GM21515 (cell line): Measurements from ENCODE around the gene BLCAP.
"Not testable (repeated sequence)": the region's sequence is repeated elsewhere in the genome, so short reads cannot be mapped to it uniquely, and the experiment has no call there.

ENCODE experiments used
- ATAC-seq: cut with Tn5 transposase; IDR thresholded peaks from one replicate; pipeline ENCODE4 v1.9.1; 2021; ENCODE audit not compliant: unreplicated experiment

BLCAP gene

GRCh38 chr20:37527638-37528445 is at the start of gene BLCAP:
Gene BLCAP (minus strand): TSS chr20:37527876. CDS start chr20:37519174, 8,702 bp downstream.
- peak; percentile 67 for ATAC-seq

- ATAC-seq = not testable (repeated sequence)
Measured at GRCh38 chr20:37577436-37577835, 49.8 kb upstream of the BLCAP start.

GRCh38 chr20:37576911-37577310 is 49.2 kb upstream of the BLCAP start:
- no peak for ATAC-seq

- no peak for ATAC-seq
Measured at GRCh38 chr20:37575884-37576283, 48.2 kb upstream of the BLCAP start.

- no peak for ATAC-seq
Measured at GRCh38 chr20:37574199-37574890, 46.7 kb upstream of the BLCAP start.

- no peak for ATAC-seq
Measured at GRCh38 chr20:37573626-37574198, 46.0 kb upstream of the BLCAP start.

- no peak for ATAC-seq
Measured at GRCh38 chr20:37571033-37571432, 43.4 kb upstream of the BLCAP start.

- no peak for ATAC-seq
Measured at GRCh38 chr20:37570419-37570818, 42.7 kb upstream of the BLCAP start.

- no peak for ATAC-seq
Measured at GRCh38 chr20:37567671-37568588, 40.3 kb upstream of the BLCAP start.

- ATAC-seq = no peak
Measured at GRCh38 chr20:37567331-37567665, 39.6 kb upstream of the BLCAP start.

GRCh38 chr20:37566590-37567330 is 39.1 kb upstream of the BLCAP start:
- ATAC-seq = no peak

GRCh38 chr20:37565134-37565811 is 37.6 kb upstream of the BLCAP start:
- ATAC-seq = no peak

GRCh38 chr20:37564388-37565133 is 36.9 kb upstream of the BLCAP start:
- no peak for ATAC-seq

- no peak for ATAC-seq
Measured at GRCh38 chr20:37564016-37564387, 36.3 kb upstream of the BLCAP start.

- ATAC-seq = no peak
Measured at GRCh38 chr20:37562695-37563480, 35.2 kb upstream of the BLCAP start.

- no peak for ATAC-seq
Measured at GRCh38 chr20:37560629-37561028, 33.0 kb upstream of the BLCAP start.

GRCh38 chr20:37559312-37560027 is 31.8 kb upstream of the BLCAP start:
- ATAC-seq = no peak

- ATAC-seq = no peak
Measured at GRCh38 chr20:37558779-37559178, 31.1 kb upstream of the BLCAP start.
